GM18520 (cell line): Measurements from ENCODE around the gene PLEKHG4.

ENCODE experiments used
- ATAC-seq: cut with Tn5 transposase; IDR thresholded peaks from one replicate; pipeline ENCODE4 v1.9.1; 2021; ENCODE audit not compliant: unreplicated experiment

PLEKHG4 gene

GRCh38 chr16:67259705-67260104, 19.6 kb upstream of the PLEKHG4 start:
- ATAC-seq, result no peak

- no peak for ATAC-seq
Measured at GRCh38 chr16:67260426-67261063, 18.8 kb upstream of the PLEKHG4 start.

GRCh38 chr16:67263201-67263600, 16.1 kb upstream of the PLEKHG4 start:
- no peak for ATAC-seq

GRCh38 chr16:67264277-67264676, 15.1 kb upstream of the PLEKHG4 start:
- no peak for ATAC-seq

GRCh38 chr16:67264866-67265265, 14.5 kb upstream of the PLEKHG4 start:
- ATAC-seq, result no peak

- no peak for ATAC-seq
Measured at GRCh38 chr16:67265834-67266233, 13.5 kb upstream of the PLEKHG4 start.

- no peak for ATAC-seq
Measured at GRCh38 chr16:67268136-67268579, 11.2 kb upstream of the PLEKHG4 start.

GRCh38 chr16:67269766-67270165, 9.6 kb upstream of the PLEKHG4 start:
- no peak for ATAC-seq

GRCh38 chr16:67270931-67271338, 8.4 kb upstream of the PLEKHG4 start:
- no peak for ATAC-seq

- no peak for ATAC-seq
Measured at GRCh38 chr16:67271446-67271845, 7.9 kb upstream of the PLEKHG4 start.

GRCh38 chr16:67275321-67275720, 4.0 kb upstream of the PLEKHG4 start:
- ATAC-seq, result no peak

GRCh38 chr16:67277294-67277998, 1.9 kb upstream of the PLEKHG4 start:
- ATAC-seq, result no peak

- no peak for ATAC-seq
Measured at GRCh38 chr16:67277999-67278772, 1.1 kb upstream of the PLEKHG4 start.

- no peak for ATAC-seq
Measured at GRCh38 chr16:67278773-67279295, 498 bp upstream of the PLEKHG4 start.

- no peak for ATAC-seq
Measured at GRCh38 chr16:67280090-67281015, 1.0 kb downstream of the PLEKHG4 start.

- no peak for ATAC-seq
Measured at GRCh38 chr16:67281536-67282446, 2.5 kb downstream of the PLEKHG4 start.

- ATAC-seq, result no peak
Measured at GRCh38 chr16:67282447-67282805, 3.1 kb downstream of the PLEKHG4 start.

- ATAC-seq, result no peak
Measured at GRCh38 chr16:67283039-67283825, 3.9 kb downstream of the PLEKHG4 start.
